ENCODE data around the gene VAV3.

VAV3 gene

GRCh38 chr1:107954719-107955415, 10.1 kb downstream of the VAV3 start:
- no peak overlapping the region for H3K27ac ChIP-seq
- TF ChIP-seq ZFX (IDR thresholded peaks at IDR 0.05; ENCODE audit: borderline replicate concordance) (no peak), CTCF (IDR thresholded peaks at IDR 0.05) (no peak)

GRCh38 chr1:107954126-107954525, 10.9 kb downstream of the VAV3 start:
- TF ChIP-seq ZFX (IDR thresholded peaks at IDR 0.05; ENCODE audit: borderline replicate concordance) = no peak
- TF ChIP-seq CTCF (IDR thresholded peaks at IDR 0.05) = no peak
- no peak overlapping the region for H3K27ac ChIP-seq

GRCh38 chr1:107953556-107953955, 11.4 kb downstream of the VAV3 start:
- TF ChIP-seq CTCF (IDR thresholded peaks at IDR 0.05) (no peak), ZFX (IDR thresholded peaks at IDR 0.05; ENCODE audit: borderline replicate concordance) (no peak)
- no peak overlapping the region for H3K27ac ChIP-seq

- no peak for TF ChIP-seq CTCF (IDR thresholded peaks at IDR 0.05)
- TF ChIP-seq ZFX (IDR thresholded peaks at IDR 0.05; ENCODE audit: borderline replicate concordance) = no peak
- no peak overlapping the region for H3K27ac ChIP-seq
Observed at GRCh38 chr1:107952989-107953388, 12.0 kb downstream of the VAV3 start.

GRCh38 chr1:107950464-107950863, 14.5 kb downstream of the VAV3 start:
- no peak overlapping the region for H3K27ac ChIP-seq
- TF ChIP-seq ZFX (IDR thresholded peaks at IDR 0.05; ENCODE audit: borderline replicate concordance) (no peak), CTCF (IDR thresholded peaks at IDR 0.05) (no peak)

GRCh38 chr1:107949467-107950253, 15.3 kb downstream of the VAV3 start:
- no peak overlapping the region for H3K27ac ChIP-seq
- TF ChIP-seq CTCF (IDR thresholded peaks at IDR 0.05) (no peak), ZFX (IDR thresholded peaks at IDR 0.05; ENCODE audit: borderline replicate concordance) (no peak)

GRCh38 chr1:107946794-107947193, 18.2 kb downstream of the VAV3 start:
- H3K27ac ChIP-seq = no peak overlapping the region
- TF ChIP-seq ZFX (IDR thresholded peaks at IDR 0.05; ENCODE audit: borderline replicate concordance) (no peak), CTCF (IDR thresholded peaks at IDR 0.05) (no peak)

Data from 22Rv1 (cell line).